NCI-H128 (cell line): ENCODE measurements around the gene RHEB.

Source experiments
- DNase-seq: peaks from one replicate; lab custom pipeline; 2025; ENCODE audit not compliant: unreplicated experiment; lab: John Stamatoyannopoulos, UW

The RHEB gene

GRCh38 chr7:151451156-151451555, 68.5 kb downstream of the RHEB start:
- DNase-seq, result no peak

- no peak for DNase-seq
Observed at GRCh38 chr7:151449990-151450389, 69.7 kb downstream of the RHEB start.

- no peak for DNase-seq
Observed at GRCh38 chr7:151448261-151449252, 71.1 kb downstream of the RHEB start.

- DNase-seq, result no peak
Observed at GRCh38 chr7:151447901-151448260, 71.8 kb downstream of the RHEB start.

GRCh38 chr7:151447312-151447711, 72.4 kb downstream of the RHEB start:
- no peak for DNase-seq

DNA sequence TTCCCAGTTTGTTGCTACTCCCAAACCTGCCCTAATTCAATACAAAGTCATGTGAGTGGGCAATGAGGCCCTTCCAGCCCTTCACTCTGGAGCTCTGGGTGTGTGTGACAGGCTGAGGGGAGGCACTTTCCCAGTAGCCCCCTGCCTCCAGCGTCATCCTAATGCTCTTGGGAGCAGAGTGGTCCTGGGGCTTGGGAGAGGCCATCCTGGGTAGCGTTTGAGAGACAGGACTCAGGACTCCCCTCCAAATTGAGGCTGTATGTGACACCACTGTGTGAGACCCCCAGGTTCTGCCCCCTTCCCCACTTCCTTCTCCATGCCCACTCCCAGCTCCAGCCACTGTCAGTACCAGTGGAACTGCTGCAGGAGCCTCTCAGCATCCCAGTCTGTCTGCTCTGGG, 73.3 kb downstream of the RHEB start:
- DNase-seq, result no peak

DNA sequence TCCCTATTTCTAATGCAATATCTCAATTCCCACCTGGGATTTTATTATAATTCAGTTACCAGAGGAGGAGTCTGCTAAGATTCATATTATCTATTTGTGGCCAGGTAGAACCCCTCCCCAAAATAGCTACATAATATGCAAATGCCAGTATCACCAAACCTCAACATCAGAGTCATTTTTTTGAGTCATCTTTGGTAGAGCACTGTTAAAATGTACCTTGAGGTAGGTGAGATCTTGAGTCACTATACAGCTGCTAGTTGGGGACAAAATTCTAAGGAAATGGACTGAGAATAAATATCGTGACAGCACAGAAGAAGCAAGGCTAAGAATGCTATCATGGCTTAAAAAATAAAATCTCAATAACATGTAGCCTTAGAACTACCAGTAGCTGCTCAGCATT, 75.1 kb downstream of the RHEB start:
- DNase-seq, result no peak

DNA sequence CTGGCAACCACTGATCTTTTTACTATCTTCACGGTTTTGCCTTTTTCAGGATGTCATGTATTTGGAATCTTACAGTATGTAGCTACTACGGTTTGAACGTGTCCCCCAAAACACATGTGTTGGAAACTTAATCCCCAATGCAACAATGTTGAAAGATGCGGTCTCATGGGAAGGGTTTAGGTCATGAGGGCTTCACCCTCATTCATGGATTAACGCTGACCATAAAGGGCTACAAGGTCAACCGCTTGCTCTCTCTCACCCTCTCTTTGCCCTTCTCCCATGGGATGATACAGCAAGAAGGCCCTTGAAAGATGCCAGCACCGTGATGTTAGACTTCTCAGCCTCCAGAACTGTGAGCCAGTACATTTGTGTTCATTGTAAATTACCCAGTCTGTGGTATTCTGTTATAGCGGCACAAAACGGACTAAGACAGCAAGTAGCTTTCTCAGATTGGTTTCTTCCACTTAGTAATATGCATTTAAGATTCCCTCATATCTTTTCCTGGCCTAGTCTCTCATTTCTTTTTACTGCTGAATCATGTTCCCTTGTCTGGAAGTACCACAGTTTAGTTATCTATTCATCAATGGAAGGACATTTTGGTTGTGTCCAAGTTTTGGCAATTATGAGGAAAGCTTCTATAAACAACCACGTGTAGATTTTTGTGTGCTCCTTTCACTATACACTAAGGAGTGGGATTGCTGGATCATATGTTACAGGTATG, 76.8 kb downstream of the RHEB start:
- no peak for DNase-seq

DNA sequence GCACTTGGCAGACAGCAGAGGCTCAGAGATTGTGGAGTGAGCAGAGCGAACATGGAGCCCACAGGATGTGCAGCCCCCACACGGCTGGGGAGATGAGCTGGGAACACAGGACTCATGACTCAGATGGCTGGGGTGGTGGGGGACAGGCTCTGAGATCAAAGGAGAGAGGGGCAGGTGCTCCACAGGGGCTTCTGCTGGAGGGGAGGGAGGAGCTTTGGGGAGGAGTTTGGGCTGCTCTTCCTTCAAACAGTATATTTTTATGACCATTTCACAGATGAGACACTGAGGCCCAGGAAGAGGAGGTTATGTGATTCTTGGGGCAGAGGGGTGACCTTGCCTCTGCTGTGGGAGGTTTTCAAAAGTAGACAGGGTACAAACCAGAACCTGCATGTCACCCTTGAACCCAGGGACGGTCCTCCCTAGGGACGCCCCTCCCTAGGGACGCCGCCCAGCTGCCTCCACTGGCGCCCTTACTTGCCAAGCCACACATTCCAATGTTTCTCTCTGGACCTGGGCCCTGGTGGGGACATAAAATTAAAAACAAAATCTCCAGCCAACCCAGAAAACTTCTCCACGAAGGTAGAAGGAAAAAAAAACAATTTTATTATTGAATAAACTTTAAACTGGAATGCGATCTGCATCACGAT, 78.8 kb downstream of the RHEB start:
- DNase-seq, result no peak

DNA sequence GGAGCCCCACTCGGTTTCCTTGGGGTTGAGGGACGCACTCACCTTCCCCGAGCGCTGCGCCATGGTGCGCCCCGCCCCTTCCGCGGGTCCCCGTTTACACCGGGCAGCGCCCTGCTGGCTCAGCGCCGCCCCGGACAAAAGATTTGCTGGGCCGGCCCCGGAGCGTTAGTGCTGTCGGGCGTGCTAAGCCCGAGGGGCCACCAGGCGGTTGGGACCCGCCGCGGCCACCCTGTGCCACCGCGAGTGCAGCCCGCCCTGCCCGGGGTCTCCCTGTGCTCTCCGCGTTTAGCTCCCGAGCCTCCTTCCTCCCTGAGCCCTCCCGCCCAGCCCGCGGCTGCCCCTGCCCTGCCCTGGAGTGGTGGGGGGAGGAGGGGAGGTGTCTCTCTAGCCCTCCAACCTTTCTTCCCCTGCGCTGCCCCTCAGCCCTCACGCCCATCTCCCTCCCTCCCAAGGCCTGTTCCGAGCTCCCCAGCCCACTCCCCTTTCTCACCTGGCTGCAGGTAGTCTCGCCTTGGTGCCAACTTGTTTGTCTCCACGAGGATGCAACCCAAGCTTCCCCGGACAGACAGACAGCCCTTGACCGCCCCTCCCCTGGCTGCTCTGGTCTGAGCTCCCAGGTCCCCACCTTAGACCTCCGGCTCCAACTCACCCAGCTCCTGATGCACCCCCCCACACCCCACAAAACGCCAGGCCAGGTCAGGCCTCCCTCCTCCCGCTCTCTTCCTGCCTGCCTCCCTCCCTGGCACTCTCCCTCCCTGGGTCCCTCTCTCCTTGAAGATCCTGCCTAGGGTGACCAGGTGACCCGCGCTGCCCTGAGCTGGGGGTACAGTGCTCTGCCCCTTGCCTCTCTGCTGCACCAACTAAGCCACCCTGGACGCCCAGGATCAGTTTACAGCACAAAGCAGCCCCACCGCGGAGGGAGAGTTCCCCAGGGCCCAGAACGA, 79.6 kb downstream of the RHEB start, which contains the start of gene CRYGN:
Gene CRYGN (minus strand): TSS at position 287 of the 944 bp plus-strand sequence. CDS start 224 bp downstream, at position 63.
- no peak for DNase-seq

DNA sequence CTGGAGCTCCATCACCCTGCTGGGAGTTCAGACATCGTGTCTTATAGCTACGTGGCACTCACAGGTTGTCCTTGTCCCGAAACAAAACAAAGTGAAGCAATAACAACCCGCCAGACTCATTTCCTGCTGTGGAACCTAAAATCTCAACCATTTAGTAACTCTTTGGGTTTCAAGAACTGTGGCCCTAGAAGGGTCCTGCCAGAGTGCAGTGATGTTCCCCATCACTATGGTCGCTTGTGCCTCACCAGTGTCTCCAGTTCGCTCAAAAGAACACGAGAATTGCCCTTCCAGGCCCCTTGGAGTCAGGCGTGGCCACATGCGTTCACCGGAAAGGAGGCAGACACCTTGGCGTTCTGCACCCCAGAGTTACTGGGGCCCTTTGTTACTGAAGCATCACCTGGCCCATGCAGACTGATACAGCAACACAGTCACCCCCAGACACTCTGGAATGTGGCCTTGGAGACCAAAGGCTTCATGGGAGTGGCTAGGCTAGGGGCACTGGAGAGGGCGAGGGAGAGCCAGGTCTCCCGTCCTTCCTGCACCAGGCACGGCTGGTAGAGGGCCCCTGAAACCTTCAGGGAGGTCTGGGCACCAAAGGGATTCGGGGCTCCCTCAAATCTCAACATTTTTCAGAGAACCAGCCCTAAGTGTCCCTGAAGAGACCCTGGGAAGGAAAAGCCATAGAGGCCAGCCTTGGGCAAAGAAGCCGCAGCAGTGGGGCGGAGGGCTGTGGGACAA, 80.7 kb downstream of the RHEB start:
- no peak for DNase-seq

- no peak for DNase-seq
Observed at GRCh38 chr7:151437866-151438516, 81.7 kb downstream of the RHEB start.

DNA sequence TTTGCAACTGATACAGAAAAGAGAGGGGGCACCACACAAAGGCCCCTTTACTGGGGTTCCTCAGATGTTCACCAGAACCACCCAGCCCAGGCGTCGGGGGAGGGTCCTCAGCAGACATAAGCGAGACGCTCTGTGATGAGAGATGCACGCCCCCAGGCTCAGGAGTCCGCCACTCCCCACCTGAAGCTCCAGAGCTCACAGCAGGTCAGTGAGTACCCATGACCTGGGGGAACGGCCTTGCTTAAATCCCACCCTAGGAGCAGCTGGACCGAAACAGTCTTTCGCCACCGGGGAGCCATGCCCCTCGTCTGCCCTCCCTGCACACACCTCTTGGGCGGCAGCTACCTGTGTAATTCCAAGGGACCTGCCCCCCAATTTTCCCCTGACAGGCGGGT, 82.5 kb downstream of the RHEB start:
- DNase-seq, result no peak

DNA sequence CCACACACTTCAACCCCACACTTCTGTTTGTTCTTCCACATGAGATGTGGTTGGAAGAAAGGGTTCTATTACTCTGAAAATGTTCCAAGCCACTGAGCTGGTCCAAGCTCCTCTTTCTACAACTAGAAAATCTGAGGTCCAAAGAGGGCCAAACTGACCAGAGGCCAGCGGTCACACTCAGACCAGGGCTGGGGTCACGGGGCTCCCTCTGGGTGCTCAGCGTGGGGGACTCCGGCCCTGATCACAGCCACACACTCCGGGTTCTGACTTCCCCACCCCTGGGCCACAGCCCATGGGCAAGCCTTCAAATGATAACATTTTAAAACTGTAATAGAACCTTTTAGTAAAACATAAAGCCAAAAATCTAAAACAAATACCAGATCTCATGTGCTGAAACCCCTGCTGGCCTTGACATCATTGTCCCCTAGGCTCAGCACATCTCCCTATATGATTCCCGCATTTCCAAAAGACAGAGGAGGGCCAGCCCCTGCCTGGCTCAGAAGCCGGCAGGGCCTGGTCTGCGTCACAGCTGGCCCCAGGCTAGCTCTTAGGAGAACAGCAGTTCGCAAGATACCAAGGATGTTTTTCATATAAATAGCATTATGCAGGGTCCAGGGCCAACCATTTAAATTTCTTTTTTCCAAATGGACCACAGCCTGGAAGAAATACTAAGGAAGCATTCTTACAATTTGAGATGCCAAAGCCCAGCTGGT, 83.1 kb downstream of the RHEB start:
- no peak for DNase-seq

- DNase-seq, result no peak
Observed at GRCh38 chr7:151435971-151436370, 83.7 kb downstream of the RHEB start.

DNA sequence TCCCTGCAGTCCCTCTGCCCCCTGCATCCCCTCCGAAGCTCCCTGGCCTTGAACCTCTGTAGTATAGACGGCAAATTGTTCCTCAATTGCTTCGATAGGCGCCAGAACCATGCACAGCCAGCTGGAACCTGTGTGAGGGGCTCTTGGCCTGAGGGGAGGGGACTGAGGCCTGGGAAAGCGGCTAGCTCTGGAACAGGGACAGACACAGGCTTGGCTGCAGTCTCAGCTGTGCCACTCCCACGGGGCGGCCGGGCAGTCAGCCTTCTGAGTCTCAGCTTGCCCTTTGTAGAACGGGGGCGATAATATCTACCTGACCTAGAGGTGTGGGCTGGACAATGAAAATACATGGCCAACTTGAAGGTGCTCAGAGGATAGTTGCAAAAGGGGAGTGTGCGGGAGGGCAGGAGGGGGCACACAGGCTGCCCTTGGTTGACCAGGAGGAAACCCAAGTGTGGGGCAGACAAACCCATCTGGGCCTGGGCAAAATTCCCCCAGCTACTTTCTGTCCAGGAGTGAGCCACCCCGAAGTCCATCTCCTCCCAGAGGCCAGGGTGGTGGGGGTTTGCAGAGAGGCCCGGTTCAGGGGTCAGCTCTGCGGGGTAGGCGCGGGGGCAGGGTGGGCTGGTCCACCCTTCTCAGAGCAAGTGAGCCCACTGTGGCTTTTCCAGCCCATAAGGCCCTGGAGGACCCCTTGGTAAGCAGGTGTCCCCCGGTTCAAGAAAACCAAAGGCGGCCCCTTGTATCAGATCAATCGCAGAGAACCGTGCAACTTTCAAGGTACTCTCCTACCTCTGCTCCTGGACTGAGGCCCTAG, 84.4 kb downstream of the RHEB start:
- no peak for DNase-seq

GRCh38 chr7:151434549-151434948, 85.1 kb downstream of the RHEB start:
- no peak for DNase-seq
